Endothelial cell of umbilical vein (primary cell): Measurements from ENCODE around the gene SP140. TPM values are rescaled to one million over a fixed set of nuclear protein-coding genes. Genes with fewer than 3 reads are reported as not detected.

Source experiments
- BruUV-seq: library from RNA; stranded (reverse); fragments of 400-500 nt; replicated peaks from 2 replicates; lab custom pipeline; 2021; lab: Mats Ljungman, UMichigan
- CTCF ChIA-PET: fragments of 300-600, 350-600 bp; sonication (Branson Sonifier 250); formaldehyde crosslinking; loops from one replicate; lab custom pipeline; 2021; ENCODE audit warnings: antibody characterized with exemption, inconsistent platforms; lab: Charles Lee
- POLR2A ChIA-PET: fragments of 300-600, 350-600 bp; sonication (Branson Sonifier 250); formaldehyde crosslinking; loops from one replicate; lab custom pipeline; 2021; ENCODE audit warnings: antibody characterized with exemption, inconsistent platforms; lab: Charles Lee
- DNase-seq: peaks from one replicate; pipeline ENCODE4 v3.0.0-alpha.2; 2011; ENCODE audit warnings: low read depth, low spot score
- FAIRE-seq: peaks from 2 replicates; lab custom pipeline; 2011; peaks lifted over from hg19 to GRCh38; lab: Jason Lieb, UNC
- H2AFZ ChIP-seq: 2 replicates; pipeline ENCODE4 v1.6.0; 2012; ENCODE audit warnings: low read depth, low read length, control low read depth, inconsistent platforms
- H3K27ac ChIP-seq: 2 replicates; pipeline ENCODE4 v1.5.1; 2011; ENCODE audit warnings: low read depth, mild to moderate bottlenecking, control low read depth, low read length, moderate library complexity; ENCODE audit not compliant: insufficient read depth
- H3K27me3 ChIP-seq, 2 experiments: 2 replicates each; pipeline versions ENCODE4 v1.6.0 to v1.6.1; 2011; ENCODE audit warnings: low read length in 2 of 2, mixed read lengths in 1 of 2; ENCODE audit not compliant: control insufficient read depth in 2 of 2, insufficient read depth in 2 of 2
- H3K36me3 ChIP-seq, 2 experiments: 2 replicates in 1 of 2; 3 replicates in 1 of 2; pipeline ENCODE4 v1.5.1; 2011; ENCODE audit warnings: low read length in 2 of 2, mild to moderate bottlenecking in 1 of 2, moderate library complexity in 1 of 2; ENCODE audit not compliant: control insufficient read depth in 2 of 2, insufficient read depth in 2 of 2; ENCODE audit errors: extremely low read depth in 1 of 2
- H3K4me1 ChIP-seq: 3 replicates; pipeline ENCODE4 v1.5.1; 2011; ENCODE audit warnings: mild to moderate bottlenecking, low read length; ENCODE audit not compliant: control insufficient read depth, insufficient read depth; ENCODE audit errors: extremely low read depth
- H3K4me2 ChIP-seq: 2 replicates; pipeline ENCODE4 v1.6.1; 2011; ENCODE audit warnings: low read length, control low read depth, mixed read lengths; ENCODE audit not compliant: insufficient read depth
- H3K4me3 ChIP-seq, 3 experiments: fragments of 200-600 bp in 1 of 3; sonication (generic), shearing (Covaris generic) in 1 of 3; replicated peaks in 1 of 3; 2 replicates each; pipeline ENCODE4 v1.5.1; 2011 to 2016; ENCODE audit warnings: control low read depth in 3 of 3, low read length in 3 of 3, mild to moderate bottlenecking in 2 of 3, inconsistent platforms in 1 of 3, low read depth in 1 of 3, moderate library complexity in 1 of 3; ENCODE audit not compliant: insufficient read depth in 1 of 3
- H3K79me2 ChIP-seq: 2 replicates; pipeline ENCODE4 v1.6.0; 2012; ENCODE audit warnings: low read length, inconsistent platforms; ENCODE audit not compliant: control insufficient read depth, insufficient read depth
- H3K9ac ChIP-seq: replicated peaks from 2 replicates; pipeline ENCODE3; 2011; ENCODE audit warnings: low read length, control low read depth; ENCODE audit not compliant: insufficient read depth; ENCODE audit errors: extremely low read depth
- H3K9me1 ChIP-seq: replicated peaks from 3 replicates; pipeline ENCODE4 v1.6.0; 2011; ENCODE audit warnings: mild to moderate bottlenecking, low read length; ENCODE audit not compliant: control insufficient read depth, insufficient read depth; ENCODE audit errors: extremely low read depth
- H3K9me3 ChIP-seq: replicated peaks from 2 replicates; pipeline ENCODE4 v1.5.1; 2012; ENCODE audit warnings: low read length, inconsistent platforms; ENCODE audit not compliant: control insufficient read depth, insufficient read depth
- H4K20me1 ChIP-seq: replicated peaks from 2 replicates; pipeline ENCODE3; 2011; ENCODE audit warnings: mild to moderate bottlenecking, low read length; ENCODE audit not compliant: control insufficient read depth, insufficient read depth; ENCODE audit errors: extremely low read depth
- EZH2 ChIP-seq: IDR thresholded peaks from 2 replicates; pipeline ENCODE4 v1.6.1; 2012; ENCODE audit warnings: borderline replicate concordance, low read depth, mild to moderate bottlenecking, moderate library complexity, low read length, inconsistent platforms; ENCODE audit not compliant: severe bottlenecking
- FOS ChIP-seq: IDR thresholded peaks from 2 replicates; pipeline ENCODE4 v1.6.1; 2011; ENCODE audit warnings: mild to moderate bottlenecking, low read length, moderate library complexity, borderline replicate concordance; ENCODE audit not compliant: insufficient read depth
- GATA2 ChIP-seq: IDR thresholded peaks from 2 replicates; pipeline ENCODE4 v1.7.0; 2011; ENCODE audit warnings: low read depth, mild to moderate bottlenecking, moderate library complexity, mixed read lengths, low read length; ENCODE audit not compliant: insufficient read length, insufficient read depth
- JUN ChIP-seq: IDR thresholded peaks from 2 replicates; pipeline ENCODE4 v1.6.1; 2011; ENCODE audit warnings: borderline replicate concordance, low read depth; ENCODE audit not compliant: insufficient read length, insufficient read depth
- MYC ChIP-seq: IDR thresholded peaks from one replicate; pipeline ENCODE4 v1.6.1; 2011; ENCODE audit warnings: mild to moderate bottlenecking, low read depth, low read length
- POLR2A ChIP-seq: IDR thresholded peaks from 2 replicates; pipeline ENCODE4 v1.6.1; 2012; ENCODE audit warnings: low read depth, mild to moderate bottlenecking, control low read depth, low read length
- POLR2AphosphoS5 ChIP-seq: IDR thresholded peaks from 2 replicates; pipeline ENCODE4 v1.6.1; 2012; ENCODE audit warnings: low read depth, mild to moderate bottlenecking, control low read depth, low read length, moderate library complexity; ENCODE audit not compliant: insufficient read depth
- dilution Hi-C: fragments of 300-500 bp; cut with MboI; formaldehyde crosslinking; loops from one replicate; pipeline ENCODE4 v1.15.0; 2019; ENCODE audit warnings: low sequenced_read_pairs; ENCODE audit not compliant: extremely low pct_ligation_motif_present
- intact Hi-C: fragments of 100-400 bp; cut with micrococcal nuclease; formaldehyde crosslinking; loops from one replicate; pipeline ENCODE4 v1.10.0; 2022
- polyA plus RNA-seq, 4 experiments: library from polyadenylated mRNA; depleted of rRNA in 3 of 4; stranded (reverse) in 3 of 4; unstranded in 1 of 4; fragments of >200 nt; gene quantifications; 2 replicates each; pipeline versions ENCODE4 v1.2.1 to v1.2.3, GENCODE V29; 2011 to 2012; ENCODE audit warnings: missing spikeins in 1 of 4
- total RNA-seq: library from RNA; stranded (reverse); gene quantifications from 2 replicates; pipeline ENCODE4 v1.2.3, GENCODE V29; 2021
- TF ChIP-seq, protein P1 (sequence below), 2 donors: IDR thresholded peaks; 1 replicate in 1 of 2; 2 replicates in 1 of 2; pipeline ENCODE4 v1.5.1; 2011; ENCODE audit warnings: low read length in 2 of 2, mild to moderate bottlenecking in 2 of 2, moderate library complexity in 2 of 2, control low read depth in 1 of 2, inconsistent platforms in 1 of 2, low read depth in 1 of 2; ENCODE audit not compliant: insufficient read depth in 1 of 2; ENCODE audit errors: extremely low read depth in 1 of 2
- TF ChIP-seq, protein P2 (sequence below): IDR thresholded peaks from 2 replicates; pipeline ENCODE4 v1.6.1; 2011; ENCODE audit not compliant: insufficient read depth, insufficient read length

Gene SP140
- total and polyA plus RNA-seq, 2 donors (not counting 3 experiments of a cell fraction or from before 2014, with no cell fraction given) = not detected

DNA sequence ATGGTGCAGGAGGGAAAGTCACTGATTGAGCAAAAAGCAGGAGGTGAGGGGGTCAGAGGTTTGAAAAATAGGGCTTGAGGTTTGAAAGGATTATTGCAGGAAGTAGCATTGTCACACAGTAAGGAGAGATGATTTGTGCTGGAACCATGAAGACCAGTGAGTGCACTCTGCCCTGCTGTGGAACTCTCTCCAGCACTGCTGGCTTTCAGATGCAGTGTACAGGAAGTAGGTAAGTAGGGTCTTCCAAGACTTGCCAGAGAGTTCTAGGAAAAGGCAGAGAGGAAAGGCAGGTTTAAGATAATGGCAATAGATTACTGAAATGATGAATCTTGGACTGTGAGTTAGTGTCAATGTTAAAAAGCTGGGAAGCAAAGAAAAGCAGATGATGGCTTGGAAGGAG lies 17.0 kb upstream of the SP140 start:
- BruUV-seq = no TSS peak
- ChIA-PET CTCF (interaction anchor here (1.2 kb wide), 1 partner anchor 49 kb away, joined by 3 read pairs; no protein-coding TSS in a partner anchor), POLR2A (no interaction called here)

DNA sequence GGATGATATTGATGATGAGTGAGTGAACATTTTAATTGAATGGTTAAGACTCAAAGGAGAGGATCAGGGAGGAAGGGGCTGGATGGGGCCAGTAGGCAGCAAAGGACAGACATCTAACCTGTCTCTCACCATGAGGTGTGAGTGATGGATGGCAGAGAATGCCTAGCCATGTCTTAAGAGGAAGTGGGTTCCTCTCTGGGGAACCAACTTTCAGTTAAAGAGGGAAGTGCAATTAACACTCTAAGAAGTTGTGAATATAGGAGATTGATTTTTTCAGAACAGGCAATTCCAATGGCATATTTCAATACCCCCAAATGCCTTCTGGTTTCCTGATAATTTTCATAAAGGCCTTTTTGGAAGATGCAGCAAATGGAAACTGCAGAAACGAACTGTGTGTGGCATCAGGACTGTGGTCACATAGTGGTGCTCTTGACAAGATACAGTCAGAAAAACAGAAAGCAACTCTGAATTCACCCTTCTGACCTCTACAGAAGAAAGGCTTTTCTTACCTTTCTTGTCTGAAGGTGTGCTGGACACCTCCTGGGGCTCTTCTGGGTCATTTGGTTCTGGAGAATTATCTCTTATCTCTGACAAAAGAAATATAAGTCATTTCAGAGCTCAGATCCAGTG lies 16.0 kb upstream of the SP140 start:
- Histone ChIP-seq H3K4me3 (no peak overlapping the region), H3K9ac (no peak overlapping the region), H3K9me3 (no peaks in the 10 kb centered on the region), H3K27me3 (no peaks in the 10 kb centered on the region), H3K4me1 (no peaks in the 10 kb centered on the region), H3K9me1 (no peaks in the 10 kb centered on the region), H4K20me1 (no peaks in the 10 kb centered on the region), H3K79me2 (no peaks in the 10 kb centered on the region), H2AFZ (no peak overlapping the region), H3K27ac (no peak overlapping the region), H3K36me3 (peaks cover 0 to 13% of the 10 kb centered on the region in 2 experiments), H3K4me2 (no peak overlapping the region)
- FAIRE-seq (no peak), DNase-seq (no peak)
- dilution Hi-C loops (no loop called here), intact Hi-C loops (no loop called here)
- POLR2A ChIA-PET = no interaction called here
- no TSS peak for BruUV-seq
- CTCF ChIA-PET = interaction anchor here (1.2 kb wide), 1 partner anchor 50 kb away, joined by 3 read pairs; no protein-coding TSS in a partner anchor
- TF ChIP-seq MYC = no peak
- TF ChIP-seq, protein P1, sequence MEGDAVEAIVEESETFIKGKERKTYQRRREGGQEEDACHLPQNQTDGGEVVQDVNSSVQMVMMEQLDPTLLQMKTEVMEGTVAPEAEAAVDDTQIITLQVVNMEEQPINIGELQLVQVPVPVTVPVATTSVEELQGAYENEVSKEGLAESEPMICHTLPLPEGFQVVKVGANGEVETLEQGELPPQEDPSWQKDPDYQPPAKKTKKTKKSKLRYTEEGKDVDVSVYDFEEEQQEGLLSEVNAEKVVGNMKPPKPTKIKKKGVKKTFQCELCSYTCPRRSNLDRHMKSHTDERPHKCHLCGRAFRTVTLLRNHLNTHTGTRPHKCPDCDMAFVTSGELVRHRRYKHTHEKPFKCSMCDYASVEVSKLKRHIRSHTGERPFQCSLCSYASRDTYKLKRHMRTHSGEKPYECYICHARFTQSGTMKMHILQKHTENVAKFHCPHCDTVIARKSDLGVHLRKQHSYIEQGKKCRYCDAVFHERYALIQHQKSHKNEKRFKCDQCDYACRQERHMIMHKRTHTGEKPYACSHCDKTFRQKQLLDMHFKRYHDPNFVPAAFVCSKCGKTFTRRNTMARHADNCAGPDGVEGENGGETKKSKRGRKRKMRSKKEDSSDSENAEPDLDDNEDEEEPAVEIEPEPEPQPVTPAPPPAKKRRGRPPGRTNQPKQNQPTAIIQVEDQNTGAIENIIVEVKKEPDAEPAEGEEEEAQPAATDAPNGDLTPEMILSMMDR (IDR thresholded peaks at IDR 0.05; ENCODE audit: extremely low read depth in 1 of 2, insufficient read depth in 1 of 2, low read depth in 1 of 2, low read length in 2 of 2) = no peak
- no peak for TF ChIP-seq FOS
- no peak for TF ChIP-seq EZH2
- TF ChIP-seq POLR2AphosphoS5 = no peak
- no peak for TF ChIP-seq JUN
- no peak for TF ChIP-seq GATA2
- no peak for TF ChIP-seq POLR2A
- TF ChIP-seq, protein P2, sequence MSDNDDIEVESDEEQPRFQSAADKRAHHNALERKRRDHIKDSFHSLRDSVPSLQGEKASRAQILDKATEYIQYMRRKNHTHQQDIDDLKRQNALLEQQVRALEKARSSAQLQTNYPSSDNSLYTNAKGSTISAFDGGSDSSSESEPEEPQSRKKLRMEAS = no peak

More for the DNA sequence above, 17.0 kb upstream of the SP140 start:
- dilution Hi-C loops = no loop called here
- Histone ChIP-seq H3K9me3 (no peaks in the 10 kb centered on the region), H2AFZ (no peak overlapping the region), H3K4me2 (no peak overlapping the region), H3K9me1 (no peaks in the 10 kb centered on the region), H3K4me1 (no peaks in the 10 kb centered on the region), H3K9ac (no peak overlapping the region), H3K27ac (no peak overlapping the region), H3K79me2 (no peaks in the 10 kb centered on the region), H3K36me3 (peaks cover 0 to 13% of the 10 kb centered on the region in 2 experiments), H3K4me3 (no peak overlapping the region), H3K27me3 (no peaks in the 10 kb centered on the region), H4K20me1 (no peaks in the 10 kb centered on the region)
- no peak for TF ChIP-seq GATA2
- TF ChIP-seq POLR2AphosphoS5 = no peak
- no peak for TF ChIP-seq POLR2A
- no peak for TF ChIP-seq JUN
- FAIRE-seq = no peak
- no peak for DNase-seq
- intact Hi-C loops = no loop called here
